HG02571 (cell line): ENCODE measurements around the gene BBS12.
A peak's percentile ranks its signal among the peaks of the same experiment; 100 is the strongest.
"Not testable (repeated sequence)": the region's sequence is repeated elsewhere in the genome, so short reads cannot be mapped to it uniquely, and the experiment has no call there.

Experiments used
- ATAC-seq: cut with Tn5 transposase; IDR thresholded peaks from one replicate; pipeline ENCODE4 v1.9.1; 2021; ENCODE audit warnings: mild to moderate bottlenecking, moderate library complexity; ENCODE audit not compliant: unreplicated experiment

The BBS12 gene

GRCh38 chr4:122764071-122764820 lies 31.7 kb downstream of the BBS12 start:
- no peak for ATAC-seq

- peak; percentile 83 for ATAC-seq
Measured at GRCh38 chr4:122764821-122765215, 32.3 kb downstream of the BBS12 start.

GRCh38 chr4:122765692-122766352 lies 33.3 kb downstream of the BBS12 start:
- ATAC-seq: no peak

- ATAC-seq: no peak
Measured at GRCh38 chr4:122766353-122766705, 33.8 kb downstream of the BBS12 start.

- no peak for ATAC-seq
Measured at GRCh38 chr4:122766950-122767349, 34.4 kb downstream of the BBS12 start.

- ATAC-seq: no peak
Measured at GRCh38 chr4:122771724-122772123, 39.2 kb downstream of the BBS12 start.

- ATAC-seq: no peak
Measured at GRCh38 chr4:122772311-122772710, 39.8 kb downstream of the BBS12 start.

GRCh38 chr4:122772986-122773385 lies 40.5 kb downstream of the BBS12 start:
- ATAC-seq: no peak

GRCh38 chr4:122775039-122775438 lies 42.5 kb downstream of the BBS12 start:
- no peak for ATAC-seq

GRCh38 chr4:122775987-122776836 lies 43.7 kb downstream of the BBS12 start:
- ATAC-seq: no peak

- no peak for ATAC-seq
Measured at GRCh38 chr4:122776916-122777315, 44.4 kb downstream of the BBS12 start.

GRCh38 chr4:122777846-122778673 lies 45.6 kb downstream of the BBS12 start:
- ATAC-seq: no peak

- no peak for ATAC-seq
Measured at GRCh38 chr4:122781486-122781885, 49.0 kb downstream of the BBS12 start.

GRCh38 chr4:122783301-122784215 lies 51.1 kb downstream of the BBS12 start:
- no peak for ATAC-seq

- no peak for ATAC-seq
Measured at GRCh38 chr4:122784261-122784660, 51.8 kb downstream of the BBS12 start.

- no peak for ATAC-seq
Measured at GRCh38 chr4:122785099-122785498, 52.6 kb downstream of the BBS12 start.

GRCh38 chr4:122786296-122786695 lies 53.8 kb downstream of the BBS12 start:
- ATAC-seq: not testable (repeated sequence)

- not testable (repeated sequence) for ATAC-seq
Measured at GRCh38 chr4:122786920-122787319, 54.4 kb downstream of the BBS12 start.

- ATAC-seq: no peak
Measured at GRCh38 chr4:122787940-122788339, 55.4 kb downstream of the BBS12 start.

- ATAC-seq: no peak
Measured at GRCh38 chr4:122788935-122789334, 56.4 kb downstream of the BBS12 start.
